HG03139 (cell line): ENCODE results near the gene TACR2.

Experiments
- ATAC-seq: cut with Tn5 transposase; IDR thresholded peaks from one replicate; pipeline ENCODE4 v1.9.1; 2021; ENCODE audit not compliant: unreplicated experiment

TACR2 gene

GRCh38 chr10:69405221-69405620, 11.5 kb downstream of the TACR2 start:
- ATAC-seq: no peak

- no peak for ATAC-seq
These were observed 11.9 kb downstream of the TACR2 start for GRCh38 chr10:69404786-69405185.

GRCh38 chr10:69403519-69403918, 13.2 kb downstream of the TACR2 start:
- no peak for ATAC-seq

- ATAC-seq: no peak
These were observed 13.7 kb downstream of the TACR2 start for GRCh38 chr10:69403066-69403465.

GRCh38 chr10:69402386-69402785, 14.3 kb downstream of the TACR2 start:
- no peak for ATAC-seq

GRCh38 chr10:69401416-69401815, 15.3 kb downstream of the TACR2 start:
- ATAC-seq: no peak

GRCh38 chr10:69400936-69401335, 15.8 kb downstream of the TACR2 start:
- ATAC-seq: no peak

- ATAC-seq: no peak
These were observed 18.3 kb downstream of the TACR2 start for GRCh38 chr10:69398466-69398865.

- ATAC-seq: no peak
These were observed 18.7 kb downstream of the TACR2 start for GRCh38 chr10:69397972-69398371.

GRCh38 chr10:69394020-69394419, 22.7 kb downstream of the TACR2 start:
- ATAC-seq: no peak

- peak; percentile 88 for ATAC-seq
These were observed 24.2 kb downstream of the TACR2 start for GRCh38 chr10:69392481-69393000.

- ATAC-seq: no peak
These were observed 25.6 kb downstream of the TACR2 start for GRCh38 chr10:69391158-69391557.

GRCh38 chr10:69389827-69390490, 26.8 kb downstream of the TACR2 start:
- no peak for ATAC-seq

- no peak for ATAC-seq
These were observed 28.2 kb downstream of the TACR2 start for GRCh38 chr10:69388488-69388887.

GRCh38 chr10:69387500-69387899, 29.2 kb downstream of the TACR2 start:
- ATAC-seq: no peak

GRCh38 chr10:69385454-69386350, 31.0 kb downstream of the TACR2 start:
- ATAC-seq: no peak

GRCh38 chr10:69384320-69384719, 32.4 kb downstream of the TACR2 start:
- ATAC-seq: no peak

- no peak for ATAC-seq
These were observed 33.2 kb downstream of the TACR2 start for GRCh38 chr10:69383558-69383957.

- ATAC-seq: no peak
These were observed 34.2 kb downstream of the TACR2 start for GRCh38 chr10:69382382-69383117.

GRCh38 chr10:69379800-69380199, 36.9 kb downstream of the TACR2 start:
- ATAC-seq: no peak

- no peak for ATAC-seq
These were observed 38.8 kb downstream of the TACR2 start for GRCh38 chr10:69377933-69378332.
